A549 (cell line): ENCODE measurements around the gene SELENOV. TPM values are rescaled to one million over a fixed set of nuclear protein-coding genes. Genes with fewer than 3 reads are reported as not detected.

Source experiments
- ATAC-seq, 2 experiments: fragments of 200-7000 bp in 1 of 2; fragments of >200 bp in 1 of 2; cut with Nextera tagmentation in 1 of 2; cut with Tn5 transposase in 1 of 2; 3 replicates each; pipeline versions ENCODE4 v1.8.0 to v1.9.1; 2018 to 2020; ENCODE audit warnings: mild to moderate bottlenecking in 1 of 2, moderate library complexity in 1 of 2
- CTCF ChIA-PET: fragments of 300-600 bp; sonication (Branson Sonifier 250); formaldehyde crosslinking; extraction: SDS; loops from one replicate; lab custom pipeline; 2021; ENCODE audit warnings: antibody characterized with exemption, inconsistent platforms; lab: Yijun Ruan, JAX
- POLR2A ChIA-PET: fragments of 350-600 bp; formaldehyde crosslinking; extraction: SDS; loops from one replicate; lab custom pipeline; 2021; ENCODE audit warnings: antibody characterized with exemption, inconsistent platforms; lab: Yijun Ruan, JAX
- DNase-seq, 2 experiments: peaks; one replicate each; pipeline versions ENCODE4 v3.0.0 to v3.0.0-alpha.2; 2011 to 2016; ENCODE audit warnings: low read depth in 1 of 2, low spot score in 1 of 2
- FAIRE-seq: peaks from 2 replicates; lab custom pipeline; 2011; peaks lifted over from hg19 to GRCh38; lab: Jason Lieb, UNC
- H3K27ac ChIP-seq, 2 experiments: fragments of >200 bp; sonication (Bioruptor Twin); formaldehyde crosslinking; 3 replicates each; pipeline ENCODE4 v1.5.1; 2016 to 2017
- H3K4me1 ChIP-seq: fragments of >200 bp; sonication (Bioruptor Twin); formaldehyde crosslinking; 3 replicates; pipeline ENCODE4 v1.6.1; 2016
- H3K4me2 ChIP-seq: fragments of >200 bp; sonication (Bioruptor Twin); formaldehyde crosslinking; 3 replicates; pipeline ENCODE4 v1.6.1; 2016
- H3K4me3 ChIP-seq: fragments of >200 bp; sonication (Bioruptor Twin); formaldehyde crosslinking; 3 replicates; pipeline ENCODE4 v1.5.1; 2016
- H3K9me3 ChIP-seq: fragments of >200 bp; sonication (Bioruptor Twin); formaldehyde crosslinking; 3 replicates; pipeline ENCODE4 v1.6.1; 2016
- CEBPB ChIP-seq, 2 experiments: fragments of >200 bp in 1 of 2; sonication (Bioruptor Twin) in 1 of 2; formaldehyde crosslinking in 1 of 2; IDR thresholded peaks; 2 replicates each; pipeline ENCODE4 v1.6.1; 2012 to 2016
- HDAC2 ChIP-seq: fragments of 200-600 bp; sonication (generic); IDR thresholded peaks from 2 replicates; pipeline ENCODE4 v1.6.1; 2016
- HOXA7 ChIP-seq: fragments of 250-450 bp; sonication (Bioruptor Pico); IDR thresholded peaks from 2 replicates; pipeline ENCODE4 v1.5.0; 2020; ENCODE audit warnings: mild to moderate bottlenecking, moderate library complexity
- HOXB5 ChIP-seq: fragments of 250-450 bp; sonication (Bioruptor Pico); IDR thresholded peaks from 2 replicates; pipeline ENCODE4 v1.5.0; 2020; ENCODE audit warnings: mild to moderate bottlenecking, moderate library complexity
- KDM1A ChIP-seq: fragments of 200-600 bp; sonication (generic); IDR thresholded peaks from 2 replicates; pipeline ENCODE4 v1.6.1; 2016; ENCODE audit warnings: low read depth, mild to moderate bottlenecking
- KDM5A ChIP-seq: fragments of 200-600 bp; sonication (generic); IDR thresholded peaks from 2 replicates; pipeline ENCODE4 v1.6.1; 2016; ENCODE audit warnings: antibody characterized with exemption, mild to moderate bottlenecking
- NR3C1 ChIP-seq: fragments of >200 bp; sonication (Bioruptor Twin); formaldehyde crosslinking; IDR thresholded peaks from 3 replicates; pipeline ENCODE4 v1.6.1; 2017
- RAD21 ChIP-seq, 2 experiments: fragments of >200 bp in 1 of 2; sonication (Bioruptor Twin) in 1 of 2; formaldehyde crosslinking in 1 of 2; IDR thresholded peaks in 1 of 2; conservative IDR thresholded peaks in 1 of 2; 2 replicates in 1 of 2; 3 replicates in 1 of 2; pipeline ENCODE4 v1.6.1; 2012 to 2018; ENCODE audit warnings: inconsistent platforms in 1 of 2
- TFCP2L1 ChIP-seq: fragments of 250-450 bp; sonication (Bioruptor Pico); IDR thresholded peaks from 2 replicates; pipeline ENCODE4 v1.5.0; 2021; ENCODE audit warnings: mild to moderate bottlenecking
- ZNF302 ChIP-seq: fragments of 250-450 bp; sonication (Bioruptor Pico); IDR thresholded peaks from 2 replicates; pipeline ENCODE4 v1.9.0; 2021; ENCODE audit warnings: inconsistent platforms, mild to moderate bottlenecking, moderate library complexity
- ZSCAN20 ChIP-seq: fragments of 250-450 bp; sonication (Bioruptor Pico); IDR thresholded peaks from 2 replicates; pipeline ENCODE4 v1.8.0; 2022; ENCODE audit warnings: mild to moderate bottlenecking, moderate library complexity
- WGBS: methylation state at CpG from one replicate; pipeline ENCODE4 v1.1.6; 2017; ENCODE audit errors: missing lambda C conversion rate; 5-methylcytosine and 5-hydroxymethylcytosine counted together
- polyA plus RNA-seq, 4 experiments: library from polyadenylated mRNA; depleted of rRNA in 3 of 4; stranded (reverse); fragments of >200 nt; fragmentation: RNase III in 1 of 4; extraction: RNeasy Plus Mini Kit Qiagen cat#74134 plus additional on column Dnase treatment in 1 of 4; gene quantifications; 2 replicates in 3 of 4; 3 replicates in 1 of 4; pipeline ENCODE4 v1.2.3, GENCODE V29; 2011 to 2017
- TF ChIP-seq, protein P1 (sequence below): fragments of >200 bp; sonication (Bioruptor Twin); formaldehyde crosslinking; IDR thresholded peaks from 2 replicates; pipeline ENCODE4 v1.6.1; 2016
- TF ChIP-seq, protein P2 (sequence below): IDR thresholded peaks from 2 replicates; pipeline ENCODE4 v1.6.1; 2012
- TF ChIP-seq, protein P3 (sequence below): fragments of >200 bp; sonication (Bioruptor Twin); formaldehyde crosslinking; IDR thresholded peaks from 3 replicates; pipeline ENCODE4 v1.6.1; 2016
- TF ChIP-seq, protein P4 (sequence below): fragments of 150-350 bp; IDR thresholded peaks from 2 replicates; pipeline ENCODE4 v1.6.1; 2014; ENCODE audit warnings: low read depth, mild to moderate bottlenecking, low read length
- TF ChIP-seq, protein P5 (sequence below): fragments of >200 bp; sonication (Bioruptor Twin); formaldehyde crosslinking; IDR thresholded peaks from 3 replicates; pipeline ENCODE4 v1.5.1; 2016

The SELENOV gene
- polyA plus RNA-seq, 2 of the 4 experiments (the other 2 are of a cell fraction) = not detected

DNA sequence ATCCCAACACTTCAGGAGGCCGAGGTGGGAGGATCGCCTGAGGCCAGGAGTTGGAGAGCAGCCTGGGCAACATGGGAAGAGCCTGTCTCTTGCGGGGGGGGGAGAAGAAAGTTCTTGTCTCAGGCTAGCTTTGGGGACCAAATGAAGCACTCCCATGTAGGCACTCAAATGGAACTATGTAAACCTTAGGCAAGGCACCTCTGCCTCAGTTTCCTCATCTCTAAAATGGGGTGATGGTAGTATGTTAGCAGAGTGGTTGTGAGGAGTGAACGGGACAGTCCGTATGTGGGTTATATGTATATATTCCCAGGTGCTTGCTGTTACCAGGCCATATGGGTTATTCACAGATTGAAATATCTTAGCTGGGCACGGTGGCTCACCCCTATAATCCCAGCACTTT is 22.7 kb upstream of the SELENOV start:
- WGBS = 85% methylated on average over 6 of the region's 6 CpGs
- FAIRE-seq = no peak
- POLR2A ChIA-PET = interaction anchor here (0.9 to 1.6 kb wide), 2 partner anchors 12 to 56 kb away, joined by 3 to 8 read pairs; partner anchors contain the start of genes RPS16 and TIMM50

DNA sequence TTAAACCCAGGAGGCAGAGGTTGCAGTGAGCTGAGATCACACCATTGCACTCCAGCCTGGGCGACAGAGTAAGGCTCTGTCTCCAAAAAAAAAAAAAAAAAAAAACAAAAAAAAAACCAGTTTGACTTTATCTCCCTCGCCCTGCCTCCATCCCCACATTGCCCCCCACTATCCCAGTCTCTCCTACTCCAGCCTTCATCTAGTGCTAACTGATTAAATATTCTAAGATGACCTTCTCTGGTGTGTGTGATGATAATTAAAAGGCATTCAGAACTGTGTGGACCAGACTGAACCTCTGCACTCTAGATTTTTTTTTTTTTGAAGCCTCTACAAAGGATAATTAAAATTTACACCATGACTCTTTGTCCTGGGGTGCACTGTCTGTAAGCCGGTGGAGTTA is 22.2 kb upstream of the SELENOV start:
- Histone ChIP-seq H3K27ac (no peak overlapping the region), H3K4me1 (peaks cover 10% of the 10 kb centered on the region), H3K4me3 (no peak overlapping the region), H3K9me3 (no peaks in the 10 kb centered on the region), H3K4me2 (no peak overlapping the region)
- 85% methylated on average over 3 of the region's 3 CpGs for WGBS
- ChIA-PET POLR2A (interaction anchor here (0.9 to 1.6 kb wide), 2 partner anchors 12 to 57 kb away, joined by 3 to 8 read pairs; partner anchors contain the start of genes RPS16 and TIMM50), CTCF (interaction anchor here (0.6 to 15.8 kb wide), 10 partner anchors 8 to 1085 kb away, joined by 3 to 305 read pairs (median 3); partner anchors contain the start of genes EID2B and SUPT5H)
- TF ChIP-seq HOXB5 (CRISPR knock-in tag) (no peak), NR3C1 (no peak), CEBPB (IDR thresholded peaks at IDR 0.05) (no peak), HOXA7 (CRISPR knock-in tag) (no peak)
- TF ChIP-seq, protein P1, sequence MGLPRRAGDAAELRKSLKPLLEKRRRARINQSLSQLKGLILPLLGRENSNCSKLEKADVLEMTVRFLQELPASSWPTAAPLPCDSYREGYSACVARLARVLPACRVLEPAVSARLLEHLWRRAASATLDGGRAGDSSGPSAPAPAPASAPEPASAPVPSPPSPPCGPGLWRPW = no peak
- TF ChIP-seq, protein P2, sequence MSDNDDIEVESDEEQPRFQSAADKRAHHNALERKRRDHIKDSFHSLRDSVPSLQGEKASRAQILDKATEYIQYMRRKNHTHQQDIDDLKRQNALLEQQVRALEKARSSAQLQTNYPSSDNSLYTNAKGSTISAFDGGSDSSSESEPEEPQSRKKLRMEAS = no peak
- TF ChIP-seq, protein P3, sequence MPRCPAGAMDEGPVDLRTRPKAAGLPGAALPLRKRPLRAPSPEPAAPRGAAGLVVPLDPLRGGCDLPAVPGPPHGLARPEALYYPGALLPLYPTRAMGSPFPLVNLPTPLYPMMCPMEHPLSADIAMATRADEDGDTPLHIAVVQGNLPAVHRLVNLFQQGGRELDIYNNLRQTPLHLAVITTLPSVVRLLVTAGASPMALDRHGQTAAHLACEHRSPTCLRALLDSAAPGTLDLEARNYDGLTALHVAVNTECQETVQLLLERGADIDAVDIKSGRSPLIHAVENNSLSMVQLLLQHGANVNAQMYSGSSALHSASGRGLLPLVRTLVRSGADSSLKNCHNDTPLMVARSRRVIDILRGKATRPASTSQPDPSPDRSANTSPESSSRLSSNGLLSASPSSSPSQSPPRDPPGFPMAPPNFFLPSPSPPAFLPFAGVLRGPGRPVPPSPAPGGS = no peak
- TF ChIP-seq, protein P4, sequence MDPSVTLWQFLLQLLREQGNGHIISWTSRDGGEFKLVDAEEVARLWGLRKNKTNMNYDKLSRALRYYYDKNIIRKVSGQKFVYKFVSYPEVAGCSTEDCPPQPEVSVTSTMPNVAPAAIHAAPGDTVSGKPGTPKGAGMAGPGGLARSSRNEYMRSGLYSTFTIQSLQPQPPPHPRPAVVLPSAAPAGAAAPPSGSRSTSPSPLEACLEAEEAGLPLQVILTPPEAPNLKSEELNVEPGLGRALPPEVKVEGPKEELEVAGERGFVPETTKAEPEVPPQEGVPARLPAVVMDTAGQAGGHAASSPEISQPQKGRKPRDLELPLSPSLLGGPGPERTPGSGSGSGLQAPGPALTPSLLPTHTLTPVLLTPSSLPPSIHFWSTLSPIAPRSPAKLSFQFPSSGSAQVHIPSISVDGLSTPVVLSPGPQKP = no peak
- ATAC-seq = no peak
- FAIRE-seq = no peak
- DNase-seq = no peak

More for the DNA sequence above, 22.7 kb upstream of the SELENOV start:
- Histone ChIP-seq H3K4me3 (no peak overlapping the region), H3K4me2 (no peak overlapping the region), H3K27ac (no peak overlapping the region), H3K4me1 (peaks cover 7% of the 10 kb centered on the region), H3K9me3 (no peaks in the 10 kb centered on the region)
- no peak for DNase-seq
- no peak for ATAC-seq
- CTCF ChIA-PET = interaction anchor here (0.7 to 15.8 kb wide), 8 partner anchors 8 to 1085 kb away, joined by 3 to 305 read pairs (median 3); partner anchors contain the start of genes EID2B and SUPT5H
- 0 out of 2 replicates have a peak, but pooled peaks have one; percentile 56 for TF ChIP-seq TFCP2L1 (CRISPR knock-in tag)
- TF ChIP-seq, protein P5, sequence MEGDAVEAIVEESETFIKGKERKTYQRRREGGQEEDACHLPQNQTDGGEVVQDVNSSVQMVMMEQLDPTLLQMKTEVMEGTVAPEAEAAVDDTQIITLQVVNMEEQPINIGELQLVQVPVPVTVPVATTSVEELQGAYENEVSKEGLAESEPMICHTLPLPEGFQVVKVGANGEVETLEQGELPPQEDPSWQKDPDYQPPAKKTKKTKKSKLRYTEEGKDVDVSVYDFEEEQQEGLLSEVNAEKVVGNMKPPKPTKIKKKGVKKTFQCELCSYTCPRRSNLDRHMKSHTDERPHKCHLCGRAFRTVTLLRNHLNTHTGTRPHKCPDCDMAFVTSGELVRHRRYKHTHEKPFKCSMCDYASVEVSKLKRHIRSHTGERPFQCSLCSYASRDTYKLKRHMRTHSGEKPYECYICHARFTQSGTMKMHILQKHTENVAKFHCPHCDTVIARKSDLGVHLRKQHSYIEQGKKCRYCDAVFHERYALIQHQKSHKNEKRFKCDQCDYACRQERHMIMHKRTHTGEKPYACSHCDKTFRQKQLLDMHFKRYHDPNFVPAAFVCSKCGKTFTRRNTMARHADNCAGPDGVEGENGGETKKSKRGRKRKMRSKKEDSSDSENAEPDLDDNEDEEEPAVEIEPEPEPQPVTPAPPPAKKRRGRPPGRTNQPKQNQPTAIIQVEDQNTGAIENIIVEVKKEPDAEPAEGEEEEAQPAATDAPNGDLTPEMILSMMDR = no peak
- no peak for TF ChIP-seq ZNF302 (CRISPR knock-in tag)
- TF ChIP-seq, all 56 proteins: peak for 1

DNA sequence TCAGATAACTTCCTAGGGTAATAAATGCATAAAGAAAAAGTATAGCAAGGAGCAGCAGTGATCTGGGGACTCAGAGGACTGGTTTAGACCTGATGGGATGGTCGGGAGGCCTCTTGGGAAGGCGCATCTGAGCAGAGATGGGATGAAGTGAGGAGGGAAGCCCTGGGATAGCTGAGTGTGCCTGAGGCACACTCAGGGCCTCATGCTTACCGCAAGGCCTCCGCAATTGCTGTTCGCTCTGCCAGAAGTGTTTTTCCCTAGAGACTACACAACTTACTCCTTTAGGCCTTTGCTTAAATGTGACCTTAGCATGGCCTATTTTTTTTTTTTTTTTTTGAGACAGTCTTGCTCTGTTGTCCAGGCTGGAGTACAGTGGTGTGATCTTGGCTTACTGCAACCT is 20.3 kb upstream of the SELENOV start:
- Histone ChIP-seq H3K27ac (no peak overlapping the region), H3K9me3 (no peaks in the 10 kb centered on the region), H3K4me1 (peaks cover 21% of the 10 kb centered on the region), H3K4me2 (no peak overlapping the region)
- no peak for DNase-seq
- POLR2A ChIA-PET = interaction anchor here (1.5 kb wide), 1 partner anchor 14 kb away, joined by 4 read pairs; the partner anchor contains the start of gene TIMM50
- WGBS = 88% methylated on average over 5 of the region's 5 CpGs
- FAIRE-seq = no peak
- no peak for TF ChIP-seq KDM5A
- no peak for TF ChIP-seq ZSCAN20
- no peak for TF ChIP-seq HDAC2
- no peak for TF ChIP-seq NR3C1
- TF ChIP-seq, protein P2 = no peak
- TF ChIP-seq KDM1A = no peak
- TF ChIP-seq RAD21 (conservative IDR thresholded peaks at IDR 0.05 in 1 of 2, IDR thresholded peaks at IDR 0.05 in 1 of 2) = no peak
- TF ChIP-seq, all 56 proteins: peak for 0
- no peak overlapping the region for H3K4me3 ChIP-seq
- CTCF ChIA-PET = interaction anchor here (0.8 to 15.8 kb wide), 6 partner anchors 8 to 177 kb away, joined by 4 to 305 read pairs (median 18); partner anchors contain the start of gene EID2B
- no peak for ATAC-seq
